MV-4-11 (cell line): ENCODE results near the gene MRPL23.

Experiments
- DNase-seq: peaks from one replicate; lab custom pipeline; 2025; lab: John Stamatoyannopoulos, UW

The MRPL23 gene

DNA sequence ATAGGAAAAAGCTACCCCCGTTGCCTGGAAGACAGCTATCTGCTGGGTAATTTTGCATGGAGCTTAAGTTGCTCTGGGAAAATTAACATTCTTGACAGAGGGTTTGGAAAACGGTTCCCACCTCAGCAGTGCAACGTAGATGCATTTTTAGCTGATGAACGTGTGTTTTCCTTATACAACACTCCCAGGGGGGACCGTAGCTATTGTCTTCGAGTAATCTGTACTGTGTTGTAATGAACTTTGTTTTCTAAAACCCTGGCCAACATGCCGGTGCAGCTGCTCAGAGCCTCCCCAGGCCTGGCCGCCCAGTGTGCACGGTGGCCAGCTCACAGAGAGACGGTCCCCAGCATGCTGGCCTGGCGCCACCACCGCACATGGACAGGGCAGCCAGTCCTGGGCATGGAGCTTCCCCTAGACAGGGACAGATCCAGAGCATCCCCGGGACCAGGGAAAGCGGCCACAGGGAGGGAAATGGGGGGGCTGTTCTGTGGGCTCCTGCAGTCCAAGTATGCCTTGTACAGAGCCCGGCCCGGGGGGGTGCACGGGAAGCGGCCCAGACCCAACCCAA is 25.5 kb upstream of the MRPL23 start:
- DNase-seq, result no peak

- no peak for DNase-seq
Observed at GRCh38 chr11:1922481-1923081, 24.6 kb upstream of the MRPL23 start.

GRCh38 chr11:1923201-1923956 is 23.8 kb upstream of the MRPL23 start:
- no peak for DNase-seq

DNA sequence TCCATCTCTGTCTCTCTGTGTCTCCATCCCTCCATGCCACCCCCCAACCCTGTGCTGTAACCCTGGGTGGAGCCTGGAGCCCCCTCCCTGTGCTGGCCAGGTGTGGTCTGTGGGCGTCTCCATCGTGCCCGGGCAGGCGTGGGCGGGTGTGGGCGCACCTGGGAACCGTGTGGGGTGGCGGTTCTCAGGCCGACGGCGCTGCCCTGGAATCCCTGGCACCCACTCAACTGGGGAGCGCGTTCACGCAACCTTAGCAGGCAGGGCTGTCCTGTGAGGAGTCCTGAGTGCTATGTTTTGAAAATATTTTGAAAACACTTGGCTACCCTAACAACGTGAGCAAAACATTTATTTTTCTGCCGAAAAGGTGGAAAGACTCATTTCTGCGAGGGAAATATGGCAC is 23.0 kb upstream of the MRPL23 start:
- DNase-seq, result no peak

- no peak for DNase-seq
Observed at GRCh38 chr11:1924646-1925372, 22.3 kb upstream of the MRPL23 start.

DNA sequence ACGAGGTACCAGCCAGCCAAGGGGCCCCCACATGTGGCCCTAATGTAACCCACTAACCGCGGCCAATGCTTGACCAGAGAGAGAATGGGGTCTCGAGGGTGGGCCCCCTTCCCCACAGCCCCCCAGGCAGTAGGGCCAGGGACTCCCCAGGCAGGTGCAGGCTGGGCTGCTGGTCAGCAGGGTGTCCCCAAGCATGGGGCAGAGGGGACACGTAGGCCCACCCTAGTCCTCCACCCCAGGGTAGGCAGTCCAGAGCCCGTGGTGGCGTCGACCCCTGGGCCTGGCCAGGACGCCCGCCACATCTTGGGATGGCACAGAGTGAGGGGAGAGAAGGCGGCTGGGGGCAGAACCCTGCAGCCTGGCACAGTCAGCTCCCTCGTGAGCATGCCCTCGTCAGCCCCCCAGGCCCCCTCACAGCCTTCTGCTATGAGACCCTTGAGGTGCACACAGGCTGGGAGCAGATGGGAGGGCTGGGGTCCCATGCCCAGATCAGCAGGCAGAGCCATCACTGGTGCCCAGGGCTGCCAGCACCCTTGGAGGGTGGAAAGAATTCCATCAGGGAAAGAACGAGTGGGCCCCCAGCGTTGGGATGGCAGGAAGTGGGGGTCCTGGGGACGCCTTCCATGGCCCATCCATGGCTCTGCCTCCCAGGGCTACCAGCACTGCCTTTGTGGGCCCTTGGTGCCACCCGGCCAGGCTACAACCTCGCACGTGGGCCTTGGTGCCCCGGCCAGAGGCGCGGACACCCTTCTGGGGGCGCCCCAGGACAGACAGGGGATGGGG is 21.6 kb upstream of the MRPL23 start:
- no peak for DNase-seq

DNA sequence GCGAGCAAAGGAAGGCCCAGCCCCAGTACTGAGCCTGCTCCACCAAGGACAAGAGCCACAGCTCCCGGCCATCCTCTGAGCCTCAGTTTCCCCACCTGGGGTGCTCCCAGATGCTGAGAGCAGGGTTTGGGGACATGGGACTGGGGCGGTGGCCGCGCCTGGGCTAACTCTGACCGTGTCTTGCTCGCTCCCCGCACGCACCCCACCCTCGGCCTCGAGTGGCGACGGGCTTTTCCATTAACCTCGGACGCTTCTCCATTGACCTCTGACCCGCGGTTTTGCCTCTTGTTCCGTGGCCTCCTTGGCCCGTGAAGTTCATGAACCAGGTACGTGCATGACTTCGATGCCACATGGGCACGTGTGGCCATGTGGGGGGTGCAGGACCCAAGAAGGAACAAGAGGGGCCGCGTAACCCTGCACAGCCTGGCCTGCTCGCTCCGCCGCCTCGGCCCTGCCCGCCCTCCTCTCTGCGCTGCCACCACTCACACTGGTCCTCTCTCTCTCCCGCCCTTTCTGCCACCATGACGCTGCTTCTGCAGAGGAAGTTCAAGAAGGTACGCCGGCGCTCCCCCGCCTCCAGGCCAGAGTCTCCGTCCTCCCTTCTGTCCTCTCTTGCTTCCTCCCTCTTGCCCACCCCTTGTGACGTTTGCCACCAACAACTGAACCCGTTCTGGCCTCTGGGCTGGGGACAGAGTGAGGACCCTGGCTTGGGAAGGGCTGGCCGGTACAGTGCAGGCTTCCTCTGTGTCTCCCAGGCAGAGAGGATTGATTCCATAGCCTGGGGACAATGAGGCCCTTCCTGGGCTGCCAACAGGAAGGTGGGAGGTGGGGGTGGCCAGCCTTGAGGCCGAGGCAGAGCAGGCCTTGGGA is 20.7 kb upstream of the MRPL23 start:
- DNase-seq, result no peak

- DNase-seq, result no peak
Observed at GRCh38 chr11:1927026-1927847, 19.9 kb upstream of the MRPL23 start.

DNA sequence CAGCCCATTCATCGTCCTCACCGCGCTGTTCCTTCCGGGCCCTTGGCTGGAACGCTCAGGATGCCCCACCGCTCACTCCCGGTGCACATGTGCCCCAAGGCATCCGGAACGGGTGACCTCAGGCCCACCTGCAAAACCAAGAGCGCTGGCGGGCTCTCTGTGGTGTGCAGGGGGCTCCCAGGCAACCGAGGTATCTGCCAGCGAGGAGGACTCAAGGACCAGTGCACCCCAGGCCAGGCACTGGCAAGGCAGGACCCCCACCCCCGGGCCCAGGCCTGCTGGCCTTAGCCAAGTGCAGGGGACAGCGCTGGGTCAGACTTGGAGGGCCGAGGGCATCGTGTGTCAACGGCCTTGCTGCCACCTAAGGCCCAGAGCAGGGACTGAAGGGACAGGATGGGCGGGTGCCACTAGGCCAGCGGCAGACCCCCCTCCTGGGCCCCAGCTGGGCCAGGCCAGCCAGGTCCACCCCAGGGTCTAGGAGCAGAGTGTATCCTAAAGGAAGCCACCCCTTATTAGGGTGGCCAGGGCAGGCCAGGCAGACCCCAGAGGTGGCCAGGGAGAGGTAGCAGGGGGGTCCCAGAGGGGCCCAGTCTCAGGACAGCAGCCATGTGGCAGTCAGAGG is 19.2 kb upstream of the MRPL23 start:
- DNase-seq, result no peak

DNA sequence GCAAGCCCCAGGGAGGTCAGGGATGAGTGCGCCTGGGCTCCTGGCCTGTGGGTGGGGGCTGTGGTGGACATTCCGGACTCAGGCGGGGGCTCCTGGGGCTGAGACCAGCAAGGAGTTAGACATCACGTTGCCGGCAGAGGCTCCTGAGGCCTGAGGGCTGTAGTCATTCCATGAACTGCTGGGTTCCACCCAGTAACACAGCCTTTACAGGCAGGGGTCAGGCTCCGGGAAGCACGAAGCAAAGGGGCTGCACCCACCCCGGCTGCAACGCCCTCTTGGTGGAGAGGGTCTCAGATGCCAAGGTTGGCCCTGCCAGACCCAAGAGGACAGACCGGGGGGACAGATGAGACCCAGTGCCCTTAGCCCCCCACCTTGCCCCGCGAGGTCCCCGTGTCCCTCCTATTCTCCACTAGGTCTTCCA is 18.7 kb upstream of the MRPL23 start:
- no peak for DNase-seq

- no peak for DNase-seq
Observed at GRCh38 chr11:1928891-1929541, 18.1 kb upstream of the MRPL23 start.

DNA sequence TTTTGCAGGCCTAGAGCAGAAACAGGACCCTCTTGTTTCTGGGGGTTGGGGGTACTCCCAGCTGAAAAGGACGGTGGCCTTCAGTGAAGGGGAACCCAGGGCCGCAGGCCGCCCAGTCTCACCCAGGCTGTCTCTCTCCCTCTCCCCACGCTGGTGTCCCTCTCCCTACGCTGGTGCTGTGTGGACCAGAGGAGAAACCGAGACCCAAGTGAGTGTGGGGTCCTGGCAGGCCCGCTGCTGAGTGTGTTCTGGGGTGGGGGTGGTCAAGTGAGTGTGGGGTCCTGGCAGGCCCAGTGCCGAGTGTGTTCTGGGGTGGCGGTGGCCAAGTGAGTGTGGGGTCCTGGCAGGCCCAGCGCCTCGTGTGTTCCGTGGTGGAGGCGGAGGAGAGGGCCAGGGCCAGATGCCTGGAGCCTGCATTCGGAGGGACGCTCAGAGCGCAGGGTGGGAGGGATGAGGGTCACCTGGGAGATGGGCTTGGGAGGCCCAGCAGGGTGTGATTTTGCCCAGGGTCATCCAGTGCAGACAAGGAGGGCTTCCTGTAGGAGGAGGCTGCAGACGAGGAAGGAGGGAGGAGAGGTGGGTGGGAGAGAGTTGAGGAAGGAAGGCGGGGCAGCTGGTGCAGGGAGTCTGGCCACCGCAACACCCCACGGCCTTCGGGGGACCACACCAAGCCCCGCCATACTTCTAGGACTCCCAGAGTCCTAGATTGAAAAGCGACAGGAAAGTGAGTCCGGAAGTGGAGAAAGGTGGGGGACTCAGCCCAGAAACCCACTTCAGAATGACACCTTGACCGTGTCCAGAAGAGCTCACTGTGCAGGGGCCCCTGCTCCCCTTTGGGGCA is 17.3 kb upstream of the MRPL23 start:
- DNase-seq, result no peak

GRCh38 chr11:1930462-1930830 is 16.7 kb upstream of the MRPL23 start:
- DNase-seq, result no peak

GRCh38 chr11:1931341-1932104 is 15.6 kb upstream of the MRPL23 start:
- DNase-seq, result no peak

DNA sequence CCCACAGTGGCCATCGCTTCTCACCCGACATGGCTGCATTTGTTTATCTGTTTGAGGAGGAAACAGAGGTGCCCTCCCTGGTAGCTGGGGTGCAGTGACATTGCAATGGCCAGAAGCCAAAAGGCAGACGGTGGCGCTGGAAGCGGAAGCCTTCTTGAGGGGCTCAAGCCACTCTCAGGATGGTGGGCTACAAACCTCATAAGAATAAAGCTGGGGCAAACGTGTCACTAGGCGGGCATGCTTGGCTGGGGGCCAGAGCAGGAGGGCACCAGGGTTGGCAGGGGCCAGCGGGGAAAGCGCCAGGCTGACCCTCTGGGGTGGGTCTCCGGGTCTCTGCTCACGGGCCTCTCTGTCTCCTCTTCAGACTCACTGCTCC is 15.0 kb upstream of the MRPL23 start:
- no peak for DNase-seq

GRCh38 chr11:1932681-1933080 is 14.5 kb upstream of the MRPL23 start:
- DNase-seq, result no peak
